GM12872 (cell line): ENCODE measurements around the gene SUPT7L.

ENCODE experiments used
- TF ChIP-seq, protein P1 (sequence below): IDR thresholded peaks from 3 replicates; pipeline ENCODE4 v1.5.1; 2011; ENCODE audit warnings: low read depth, mild to moderate bottlenecking, low read length, moderate library complexity; ENCODE audit not compliant: insufficient read depth

SUPT7L gene

DNA sequence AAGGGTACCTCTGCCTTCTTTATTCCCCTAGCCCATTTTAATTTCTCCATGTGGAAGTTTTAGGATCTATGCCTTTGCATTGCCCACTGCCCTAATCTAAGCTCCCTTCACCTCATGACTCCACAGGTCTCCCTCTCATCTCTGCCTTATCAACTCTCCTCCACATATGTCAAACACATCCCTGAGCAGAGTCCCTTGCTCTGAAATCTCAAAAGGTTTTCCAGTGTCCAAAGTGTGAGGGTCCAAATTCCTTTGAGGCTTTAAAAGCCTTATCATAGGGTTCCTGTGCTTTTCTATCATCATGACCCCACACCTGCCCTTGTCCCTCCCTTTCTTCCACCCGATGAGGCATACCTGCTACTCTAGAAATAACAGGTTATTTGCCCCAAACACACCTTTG lies 38.9 kb upstream of the SUPT7L start:
- TF ChIP-seq, protein P1, sequence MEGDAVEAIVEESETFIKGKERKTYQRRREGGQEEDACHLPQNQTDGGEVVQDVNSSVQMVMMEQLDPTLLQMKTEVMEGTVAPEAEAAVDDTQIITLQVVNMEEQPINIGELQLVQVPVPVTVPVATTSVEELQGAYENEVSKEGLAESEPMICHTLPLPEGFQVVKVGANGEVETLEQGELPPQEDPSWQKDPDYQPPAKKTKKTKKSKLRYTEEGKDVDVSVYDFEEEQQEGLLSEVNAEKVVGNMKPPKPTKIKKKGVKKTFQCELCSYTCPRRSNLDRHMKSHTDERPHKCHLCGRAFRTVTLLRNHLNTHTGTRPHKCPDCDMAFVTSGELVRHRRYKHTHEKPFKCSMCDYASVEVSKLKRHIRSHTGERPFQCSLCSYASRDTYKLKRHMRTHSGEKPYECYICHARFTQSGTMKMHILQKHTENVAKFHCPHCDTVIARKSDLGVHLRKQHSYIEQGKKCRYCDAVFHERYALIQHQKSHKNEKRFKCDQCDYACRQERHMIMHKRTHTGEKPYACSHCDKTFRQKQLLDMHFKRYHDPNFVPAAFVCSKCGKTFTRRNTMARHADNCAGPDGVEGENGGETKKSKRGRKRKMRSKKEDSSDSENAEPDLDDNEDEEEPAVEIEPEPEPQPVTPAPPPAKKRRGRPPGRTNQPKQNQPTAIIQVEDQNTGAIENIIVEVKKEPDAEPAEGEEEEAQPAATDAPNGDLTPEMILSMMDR, result no peak

DNA sequence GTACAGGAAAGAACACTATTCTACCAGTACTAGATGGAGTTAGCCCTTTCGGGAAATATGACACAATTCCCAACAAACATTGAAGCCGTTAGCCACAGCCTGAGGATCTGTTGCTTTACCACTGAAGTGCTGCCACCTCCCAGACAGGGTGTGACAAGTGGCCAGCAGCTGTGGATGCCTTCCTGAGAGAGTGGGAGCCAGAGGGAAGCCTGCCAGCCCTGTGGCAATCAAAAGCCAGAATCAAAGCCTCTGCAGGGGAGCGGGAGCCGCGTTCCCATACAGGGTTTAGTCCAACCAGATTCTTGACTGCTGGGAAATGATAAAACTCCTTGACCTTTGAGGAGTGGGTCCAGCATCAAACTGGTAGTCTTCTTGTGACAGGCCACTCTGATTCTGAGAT lies 38.3 kb upstream of the SUPT7L start:
- TF ChIP-seq, protein P1, result no peak

DNA sequence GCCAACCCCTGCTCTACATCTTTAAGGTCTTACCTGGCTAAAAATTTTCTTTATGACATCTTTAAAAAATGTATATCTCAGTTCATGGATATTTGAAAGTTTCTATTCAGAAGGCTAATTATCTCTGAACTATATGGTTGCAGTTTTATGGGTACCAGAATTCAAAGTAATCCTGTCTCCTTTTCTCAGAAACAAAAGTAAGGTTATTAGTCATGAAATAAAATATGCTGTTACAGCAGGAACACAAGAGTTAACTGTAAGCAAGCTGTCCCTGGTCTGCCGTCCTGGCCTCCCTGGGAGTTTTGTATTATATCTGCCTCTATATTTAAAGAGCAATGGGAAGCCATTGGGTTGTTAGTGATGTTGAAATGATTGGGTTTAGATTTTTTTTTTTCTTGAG lies 34.2 kb upstream of the SUPT7L start:
- TF ChIP-seq, protein P1, result no peak

DNA sequence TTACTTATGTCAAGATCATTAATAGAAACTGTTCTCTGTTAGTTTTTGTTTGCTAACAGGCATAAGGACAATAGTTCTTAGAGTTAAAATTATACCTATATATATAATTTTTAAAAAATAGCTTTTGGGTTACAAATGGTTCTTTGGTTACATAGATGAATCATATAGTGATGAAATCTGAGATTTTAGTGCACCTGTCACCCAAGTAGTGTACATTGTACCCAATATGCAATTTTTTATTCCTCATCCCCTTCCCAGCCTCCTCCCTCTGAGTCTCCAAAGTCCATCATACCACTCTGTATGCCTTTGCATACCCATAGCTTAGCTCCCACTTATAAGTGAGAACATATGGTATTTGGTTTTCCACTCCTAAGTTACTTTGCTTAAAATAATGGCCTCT lies 26.6 kb upstream of the SUPT7L start:
- TF ChIP-seq, protein P1, result no peak

DNA sequence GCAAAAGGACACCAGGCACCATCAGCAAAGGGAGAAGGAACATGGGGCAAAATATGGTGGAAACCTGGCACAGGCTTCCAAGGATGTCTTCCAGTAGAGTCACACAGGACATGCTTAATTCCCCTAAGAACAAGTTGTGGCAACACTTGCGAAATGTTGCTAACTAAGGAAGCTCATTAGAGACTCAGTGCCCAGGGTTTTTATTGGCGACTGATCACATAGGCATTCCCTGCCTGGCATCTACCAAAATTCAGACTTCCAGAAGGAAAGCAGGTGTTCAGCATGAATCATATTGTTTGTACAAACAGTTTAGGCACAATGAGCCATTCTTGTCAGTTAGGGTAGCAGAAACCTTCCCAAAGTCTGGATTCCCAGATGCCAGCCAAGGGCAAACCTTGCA lies 26.0 kb upstream of the SUPT7L start:
- TF ChIP-seq, protein P1, result no peak

DNA sequence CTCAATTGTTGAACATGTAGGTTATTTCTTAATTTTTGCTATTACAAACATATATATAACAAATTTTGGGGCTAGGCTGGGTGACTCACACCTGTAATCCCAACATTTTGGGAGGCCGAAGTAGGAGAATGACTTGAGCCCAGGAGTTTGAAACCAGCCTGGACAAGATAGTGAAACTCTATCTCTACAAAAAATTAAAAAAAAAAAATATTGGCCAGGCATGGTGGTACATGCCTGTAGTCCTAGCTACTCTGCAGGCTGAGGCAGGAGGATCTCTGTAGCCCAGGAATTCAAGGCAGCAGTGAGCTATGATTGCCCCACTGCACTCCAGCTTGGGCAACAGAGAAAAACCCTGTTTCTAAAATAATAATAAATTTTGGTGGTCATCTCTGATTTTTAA lies 23.8 kb upstream of the SUPT7L start:
- TF ChIP-seq, protein P1, result no peak

DNA sequence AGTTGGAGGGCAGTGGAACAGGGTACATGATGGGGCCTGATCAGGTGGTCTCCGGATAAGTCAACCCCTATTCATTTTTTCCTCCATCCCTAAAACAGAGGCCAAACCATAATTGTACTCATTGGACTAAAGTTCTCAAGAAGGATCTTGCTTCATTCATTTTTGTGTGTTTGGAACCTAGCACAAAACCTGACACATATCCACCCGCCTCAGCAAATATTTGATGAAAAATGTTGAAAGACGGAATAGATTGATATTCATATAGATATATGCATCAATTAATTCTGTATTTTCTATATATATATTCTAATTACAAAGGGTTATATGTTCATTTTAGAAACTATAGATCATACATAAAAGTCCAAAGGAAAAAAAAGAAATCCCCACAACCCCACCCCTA lies 22.2 kb upstream of the SUPT7L start:
- TF ChIP-seq, protein P1, result no peak
